A673 (cell line): ENCODE results near the gene BRPF1.

Source experiments
- EZH2 ChIP-seq: fragments of 200-600 bp; sonication (generic); IDR thresholded peaks from 2 replicates; pipeline ENCODE4 v1.6.1; 2017; ENCODE audit warnings: borderline replicate concordance, low read depth, mild to moderate bottlenecking, mixed read lengths, antibody characterized with exemption, low read length; ENCODE audit not compliant: poor library complexity, severe bottlenecking
- TF ChIP-seq, protein P1 (sequence below): fragments of 300-800, 200-600 bp; sonication (generic); conservative IDR thresholded peaks from 2 replicates; pipeline ENCODE4 v1.5.1; 2017; ENCODE audit warnings: low read depth, mild to moderate bottlenecking, antibody characterized with exemption, low read length, moderate library complexity, mixed read lengths

DNA sequence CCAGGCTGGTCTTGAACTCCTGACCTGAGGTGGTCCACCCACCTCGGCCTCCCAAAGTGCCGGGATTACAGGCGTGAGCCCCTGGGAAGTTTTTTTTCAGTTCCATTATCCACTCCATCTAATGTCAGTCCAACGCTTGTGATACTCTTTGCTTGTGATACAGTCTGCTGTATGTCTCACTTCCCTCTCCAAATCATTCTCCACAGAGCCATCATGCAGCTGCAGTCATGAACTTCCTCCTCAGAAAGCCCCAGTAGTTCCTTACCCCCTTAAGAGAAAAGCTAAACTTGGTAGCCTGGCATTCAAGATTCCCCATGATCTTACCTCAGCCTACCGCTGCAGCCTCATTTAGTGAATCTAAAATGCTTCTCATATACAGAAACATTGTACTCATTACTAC is 63.7 kb downstream of the BRPF1 start:
- TF ChIP-seq, protein P1, sequence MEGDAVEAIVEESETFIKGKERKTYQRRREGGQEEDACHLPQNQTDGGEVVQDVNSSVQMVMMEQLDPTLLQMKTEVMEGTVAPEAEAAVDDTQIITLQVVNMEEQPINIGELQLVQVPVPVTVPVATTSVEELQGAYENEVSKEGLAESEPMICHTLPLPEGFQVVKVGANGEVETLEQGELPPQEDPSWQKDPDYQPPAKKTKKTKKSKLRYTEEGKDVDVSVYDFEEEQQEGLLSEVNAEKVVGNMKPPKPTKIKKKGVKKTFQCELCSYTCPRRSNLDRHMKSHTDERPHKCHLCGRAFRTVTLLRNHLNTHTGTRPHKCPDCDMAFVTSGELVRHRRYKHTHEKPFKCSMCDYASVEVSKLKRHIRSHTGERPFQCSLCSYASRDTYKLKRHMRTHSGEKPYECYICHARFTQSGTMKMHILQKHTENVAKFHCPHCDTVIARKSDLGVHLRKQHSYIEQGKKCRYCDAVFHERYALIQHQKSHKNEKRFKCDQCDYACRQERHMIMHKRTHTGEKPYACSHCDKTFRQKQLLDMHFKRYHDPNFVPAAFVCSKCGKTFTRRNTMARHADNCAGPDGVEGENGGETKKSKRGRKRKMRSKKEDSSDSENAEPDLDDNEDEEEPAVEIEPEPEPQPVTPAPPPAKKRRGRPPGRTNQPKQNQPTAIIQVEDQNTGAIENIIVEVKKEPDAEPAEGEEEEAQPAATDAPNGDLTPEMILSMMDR = no peak
- TF ChIP-seq EZH2 = no peak
